PC-9 (cell line): ENCODE data around the gene TNIK. TPM values are rescaled to one million over a fixed set of nuclear protein-coding genes. Genes with fewer than 3 reads are reported as not detected.
A peak's percentile ranks its signal among the peaks of the same experiment; 100 is the strongest.

Experiments used
- BruUV-seq: library from RNA; stranded (reverse); fragments of 400-500 nt; replicated peaks from 2 replicates; lab custom pipeline; 2021; lab: Mats Ljungman, UMichigan
- CTCF ChIA-PET: fragments of 300-600 bp; sonication (Branson Sonifier 250); formaldehyde crosslinking; loops from one replicate; lab custom pipeline; 2022; ENCODE audit warnings: antibody characterized with exemption; lab: Charles Lee
- POLR2A ChIA-PET: fragments of 300-600 bp; sonication (Branson Sonifier 250); formaldehyde crosslinking; loops from one replicate; lab custom pipeline; 2022; ENCODE audit warnings: antibody characterized with exemption; ENCODE audit not compliant: unreplicated experiment; lab: Charles Lee
- DNase-seq, 2 experiments: peaks; one replicate each; pipeline versions ENCODE4 v3.0.0 to v3.0.0-alpha.2; 2015 to 2022; ENCODE audit warnings: mixed read lengths in 1 of 2
- H2AFZ ChIP-seq: fragments of 200-600 bp; sonication (generic); 2 replicates; pipeline ENCODE4 v1.8.1; 2017; ENCODE audit warnings: antibody characterized with exemption
- H3F3A ChIP-seq: fragments of 200-600 bp; sonication (generic); 2 replicates; pipeline ENCODE4 v1.8.1; 2017; ENCODE audit warnings: antibody characterized with exemption, mild to moderate bottlenecking, low read depth; ENCODE audit not compliant: insufficient read depth
- H3K27ac ChIP-seq: fragments of 200-600 bp; sonication (generic); 2 replicates; pipeline ENCODE4 v1.6.1; 2016; ENCODE audit warnings: mixed run types
- H3K27me3 ChIP-seq: fragments of 200-600 bp; sonication (generic); 2 replicates; pipeline ENCODE4 v1.6.1; 2016; ENCODE audit warnings: low read depth, mixed run types; ENCODE audit not compliant: insufficient read depth
- H3K36me3 ChIP-seq: fragments of 200-600 bp; sonication (generic); 2 replicates; pipeline ENCODE4 v1.6.1; 2016; ENCODE audit warnings: low read depth, mixed run types
- H3K4me1 ChIP-seq: fragments of 200-600 bp; sonication (generic); replicated peaks from 2 replicates; pipeline ENCODE4 v1.6.1; 2016; ENCODE audit warnings: mixed run types; ENCODE audit not compliant: insufficient read depth
- H3K4me2 ChIP-seq: fragments of 200-600 bp; sonication (generic); 2 replicates; pipeline ENCODE4 v1.6.1; 2017; ENCODE audit warnings: mixed run types
- H3K4me3 ChIP-seq: fragments of 200-600 bp; sonication (generic); 2 replicates; pipeline ENCODE4 v1.6.1; 2016; ENCODE audit warnings: mixed run types
- H3K79me2 ChIP-seq: fragments of 200-600 bp; sonication (generic); 2 replicates; pipeline ENCODE4 v1.6.1; 2017; ENCODE audit warnings: low read depth, mixed run types
- H3K9me2 ChIP-seq: fragments of 200-600 bp; sonication (generic); 2 replicates; pipeline ENCODE4 v1.8.1; 2017; ENCODE audit warnings: mild to moderate bottlenecking; ENCODE audit not compliant: insufficient read depth
- H3K9me3 ChIP-seq: fragments of 200-600 bp; sonication (generic); 2 replicates; pipeline ENCODE4 v1.8.1; 2016; ENCODE audit warnings: low read depth; ENCODE audit not compliant: insufficient read depth
- H4K20me1 ChIP-seq: fragments of 200-600 bp; sonication (generic); 2 replicates; pipeline ENCODE4 v1.8.1; 2017; ENCODE audit not compliant: insufficient read depth
- EZH2 ChIP-seq: fragments of 200-600 bp; sonication (generic); IDR thresholded peaks from 2 replicates; pipeline ENCODE4 v1.8.0; 2017; ENCODE audit warnings: antibody characterized with exemption, low read depth
- intact Hi-C: fragments of 100-400 bp; cut with micrococcal nuclease; formaldehyde crosslinking; loops from one replicate; pipeline ENCODE4 v1.10.0; 2022; ENCODE audit not compliant: unreplicated experiment
- total RNA-seq: library from RNA; stranded (reverse); gene quantifications from 2 replicates; pipeline ENCODE4 v1.2.3, GENCODE V29; 2021
- TF ChIP-seq, protein P1 (sequence below): fragments of 200-600 bp; sonication (generic); conservative IDR thresholded peaks from 2 replicates; pipeline ENCODE4 v1.6.1; 2017; ENCODE audit warnings: mixed run types, antibody characterized with exemption, mild to moderate bottlenecking, moderate library complexity

TNIK gene
- total RNA-seq, 1 experiment from 2014 or later, result 30.7 TPM

DNA sequence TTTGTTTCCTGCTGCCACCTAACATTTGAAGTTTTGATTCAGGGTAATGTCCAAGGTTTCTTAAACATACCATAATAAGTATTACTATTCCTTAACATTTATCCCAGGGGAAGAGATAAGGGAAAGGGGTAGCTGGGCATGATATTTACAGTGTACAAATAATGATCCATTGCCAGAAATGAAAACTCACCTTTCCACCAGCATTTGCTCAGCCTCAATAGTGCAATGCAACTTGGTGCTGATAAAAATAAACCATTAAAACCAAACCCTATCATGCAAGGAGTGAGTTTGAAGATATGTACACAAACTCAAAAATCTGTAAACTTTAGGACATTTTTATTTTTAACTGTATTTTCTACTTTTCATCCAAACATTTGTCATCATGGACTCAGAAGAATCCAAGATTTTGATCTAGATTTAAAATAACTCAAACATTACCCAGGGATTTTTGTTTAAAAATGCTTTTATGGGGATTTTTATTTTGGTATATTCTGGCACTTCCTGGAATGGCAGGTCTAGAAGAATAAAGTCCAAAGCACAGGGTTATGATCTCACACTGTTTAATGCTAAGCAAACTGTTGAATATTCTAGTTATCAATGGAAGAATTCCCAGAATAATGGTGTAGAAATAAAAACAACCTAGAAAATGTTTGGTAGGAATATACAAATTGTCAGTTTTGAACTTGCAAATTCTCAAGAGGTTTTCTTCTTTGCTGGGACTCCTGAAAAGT, 401.2 kb downstream of the TNIK start:
- intact Hi-C loops, result loop anchor here (5.0 to 10.0 kb wide), 2 partner anchors 403 to 1286 kb away; partner anchors contain the start of gene TNIK
- Histone ChIP-seq H3K4me2 (no peak overlapping the region), H3K36me3 (no peaks in the 10 kb centered on the region), H3K27ac (no peak overlapping the region), H3K4me3 (no peak overlapping the region), H3F3A (peaks cover 27% of the 10 kb centered on the region), H2AFZ (no peak overlapping the region), H3K9me3 (0 out of 2 replicates have a peak, but pooled peaks cover 3% of the 10 kb centered on the region), H3K4me1 (peaks cover 37% of the 10 kb centered on the region), H3K79me2 (no peaks in the 10 kb centered on the region), H3K9me2 (no peaks in the 10 kb centered on the region), H3K27me3 (no peaks in the 10 kb centered on the region), H4K20me1 (no peaks in the 10 kb centered on the region)
- CTCF ChIA-PET, result no interaction called here
- no peak for TF ChIP-seq EZH2
- TF ChIP-seq, protein P1, sequence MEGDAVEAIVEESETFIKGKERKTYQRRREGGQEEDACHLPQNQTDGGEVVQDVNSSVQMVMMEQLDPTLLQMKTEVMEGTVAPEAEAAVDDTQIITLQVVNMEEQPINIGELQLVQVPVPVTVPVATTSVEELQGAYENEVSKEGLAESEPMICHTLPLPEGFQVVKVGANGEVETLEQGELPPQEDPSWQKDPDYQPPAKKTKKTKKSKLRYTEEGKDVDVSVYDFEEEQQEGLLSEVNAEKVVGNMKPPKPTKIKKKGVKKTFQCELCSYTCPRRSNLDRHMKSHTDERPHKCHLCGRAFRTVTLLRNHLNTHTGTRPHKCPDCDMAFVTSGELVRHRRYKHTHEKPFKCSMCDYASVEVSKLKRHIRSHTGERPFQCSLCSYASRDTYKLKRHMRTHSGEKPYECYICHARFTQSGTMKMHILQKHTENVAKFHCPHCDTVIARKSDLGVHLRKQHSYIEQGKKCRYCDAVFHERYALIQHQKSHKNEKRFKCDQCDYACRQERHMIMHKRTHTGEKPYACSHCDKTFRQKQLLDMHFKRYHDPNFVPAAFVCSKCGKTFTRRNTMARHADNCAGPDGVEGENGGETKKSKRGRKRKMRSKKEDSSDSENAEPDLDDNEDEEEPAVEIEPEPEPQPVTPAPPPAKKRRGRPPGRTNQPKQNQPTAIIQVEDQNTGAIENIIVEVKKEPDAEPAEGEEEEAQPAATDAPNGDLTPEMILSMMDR, result no peak
- DNase-seq, result no peak
- POLR2A ChIA-PET, result interaction anchor here (0.6 kb wide), 1 partner anchor 1301 kb away, joined by 4 read pairs; no protein-coding TSS in a partner anchor
- BruUV-seq, result no TSS peak

DNA sequence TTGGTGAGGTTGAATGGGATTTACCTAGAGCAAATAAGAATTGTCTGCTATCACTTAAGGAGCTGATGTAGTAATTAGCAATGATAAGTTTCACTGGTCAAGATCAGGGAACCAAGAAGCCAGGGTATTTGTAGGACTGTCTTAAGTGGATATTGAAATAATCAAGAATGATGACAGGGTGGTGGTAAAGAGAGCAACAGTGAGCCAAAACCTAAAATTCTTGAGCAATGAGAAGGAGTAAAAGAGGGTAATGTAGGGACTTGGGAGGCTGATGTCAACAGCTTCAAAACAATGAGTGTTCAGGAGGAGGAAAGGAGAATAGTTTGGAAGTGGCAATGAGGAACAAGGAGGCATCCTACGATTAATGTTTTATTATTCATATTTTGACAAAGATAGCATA, 402.1 kb downstream of the TNIK start:
- DNase-seq, result no peak
- Histone ChIP-seq H4K20me1 (no peaks in the 10 kb centered on the region), H3K27me3 (no peaks in the 10 kb centered on the region), H3K4me3 (no peak overlapping the region), H3K79me2 (no peaks in the 10 kb centered on the region), H3F3A (peaks cover 27% of the 10 kb centered on the region), H3K4me2 (no peak overlapping the region), H2AFZ (no peak overlapping the region), H3K9me3 (0 out of 2 replicates have a peak, but pooled peaks cover 5% of the 10 kb centered on the region), H3K9me2 (no peaks in the 10 kb centered on the region), H3K36me3 (no peaks in the 10 kb centered on the region), H3K27ac (no peak overlapping the region), H3K4me1 (peaks cover 39% of the 10 kb centered on the region)
- POLR2A ChIA-PET, result no interaction called here
- TF ChIP-seq EZH2, result no peak
- TF ChIP-seq, protein P1, result no peak
- intact Hi-C loops, result loop anchor here (5.0 to 10.0 kb wide), 2 partner anchors 404 to 1287 kb away; partner anchors contain the start of gene TNIK
- no TSS peak for BruUV-seq
- CTCF ChIA-PET, result no interaction called here

DNA sequence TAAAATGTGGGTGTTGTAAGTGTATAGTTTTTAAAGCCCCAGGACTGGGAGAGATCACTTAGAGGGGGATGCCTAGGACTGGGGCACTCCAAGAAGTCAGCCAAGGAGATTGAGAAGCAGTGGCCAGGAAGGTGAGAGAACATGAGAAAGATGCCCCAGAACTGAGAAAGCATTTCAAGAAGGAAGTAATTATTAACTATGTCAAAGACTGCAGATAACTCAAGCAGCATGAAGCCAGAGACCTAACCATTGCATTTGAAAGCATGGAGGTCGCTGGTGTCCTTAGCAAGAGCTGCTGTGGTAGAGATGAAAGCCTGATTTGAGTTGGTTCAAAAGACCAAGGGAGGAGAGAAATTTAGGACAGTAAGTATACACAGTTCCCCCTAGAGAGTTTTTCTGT, 403.1 kb downstream of the TNIK start:
- Histone ChIP-seq H3K4me2 (0 out of 2 replicates have a peak overlapping the region, but pooled peaks have one; percentile 61), H3F3A (peaks cover 27% of the 10 kb centered on the region), H3K4me3 (no peak overlapping the region), H3K27ac (peak overlapping the region; percentile 81), H3K9me2 (no peaks in the 10 kb centered on the region), H4K20me1 (no peaks in the 10 kb centered on the region), H3K4me1 (peaks cover 39% of the 10 kb centered on the region), H2AFZ (no peak overlapping the region), H3K79me2 (no peaks in the 10 kb centered on the region), H3K27me3 (no peaks in the 10 kb centered on the region), H3K36me3 (no peaks in the 10 kb centered on the region), H3K9me3 (peaks cover 5% of the 10 kb centered on the region; the same call in 1 of the 2 replicates)
- ChIA-PET CTCF (interaction anchor here (0.6 kb wide), 1 partner anchor 104 kb away, joined by 3 read pairs; no protein-coding TSS in a partner anchor), POLR2A (no interaction called here)
- TF ChIP-seq, protein P1, result no peak
- TF ChIP-seq EZH2, result no peak
- DNase-seq, result no peak
- BruUV-seq, result no TSS peak
- intact Hi-C loops, result loop anchor here (5.0 to 10.0 kb wide), 2 partner anchors 405 to 1288 kb away; partner anchors contain the start of gene TNIK
